ENCODE measurements around the gene CDC42.
A peak's percentile ranks its signal among the peaks of the same experiment; 100 is the strongest.
"Not testable (repeated sequence)": the region's sequence is repeated elsewhere in the genome, so short reads cannot be mapped to it uniquely, and the experiment has no call there.

CDC42 gene

GRCh38 chr1:22064751-22065402 is 12.4 kb downstream of the CDC42 start:
- DNase-seq (ENCODE audit: low read depth, low spot score): no peak
- no peak overlapping the region for H3K27ac ChIP-seq

- H3K27ac ChIP-seq: no peak overlapping the region
- DNase-seq (ENCODE audit: low read depth, low spot score): no peak
Observed at GRCh38 chr1:22071511-22071910, 19.0 kb downstream of the CDC42 start.

DNA sequence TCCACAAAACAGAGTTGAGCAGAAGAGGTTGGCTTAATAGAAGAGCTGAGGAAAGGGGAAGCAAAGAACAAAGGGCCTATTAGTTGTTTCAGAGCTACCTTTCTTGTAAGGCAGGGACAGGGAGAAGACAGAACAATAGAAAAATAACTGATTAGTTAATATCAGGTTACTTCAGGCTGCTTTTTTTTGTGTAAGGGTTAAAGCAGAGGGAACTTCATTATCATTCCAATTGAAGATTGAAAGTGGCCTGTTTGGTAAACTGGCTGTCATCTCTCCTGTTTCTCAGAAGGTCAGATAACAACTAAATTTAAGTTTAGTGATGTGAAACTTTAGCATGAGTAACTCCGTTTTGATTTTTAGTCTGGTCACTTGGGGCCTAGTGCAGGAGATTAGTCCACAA is 22.3 kb downstream of the CDC42 start:
- no peak for DNase-seq (ENCODE audit: low read depth, low spot score)
- peak overlapping the region; percentile 3 for H3K27ac ChIP-seq

GRCh38 chr1:22075718-22076117 is 23.2 kb downstream of the CDC42 start:
- H3K27ac ChIP-seq: peak overlapping the region; percentile 16
- DNase-seq (ENCODE audit: low read depth, low spot score): no peak

DNA sequence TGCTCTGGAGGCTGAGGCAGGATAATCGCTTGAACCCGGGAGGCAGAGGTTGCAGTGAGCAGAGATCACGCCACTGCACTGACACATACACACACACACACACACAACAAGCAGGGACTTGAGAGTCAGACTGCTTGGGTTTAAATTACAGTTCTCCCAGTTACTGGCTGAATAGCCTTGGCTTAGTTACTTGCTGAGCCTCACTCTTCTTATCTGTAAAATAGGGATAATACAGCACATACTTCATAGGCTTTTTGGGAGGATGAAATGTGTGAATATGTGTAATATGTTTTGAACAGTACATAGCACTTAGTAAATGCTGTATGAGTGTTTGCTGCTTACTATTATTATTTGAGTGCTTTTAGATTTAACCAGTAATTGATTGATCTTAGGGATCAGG is 23.8 kb downstream of the CDC42 start:
- no peak for DNase-seq (ENCODE audit: low read depth, low spot score)
- peak overlapping the region; percentile 16 for H3K27ac ChIP-seq

DNA sequence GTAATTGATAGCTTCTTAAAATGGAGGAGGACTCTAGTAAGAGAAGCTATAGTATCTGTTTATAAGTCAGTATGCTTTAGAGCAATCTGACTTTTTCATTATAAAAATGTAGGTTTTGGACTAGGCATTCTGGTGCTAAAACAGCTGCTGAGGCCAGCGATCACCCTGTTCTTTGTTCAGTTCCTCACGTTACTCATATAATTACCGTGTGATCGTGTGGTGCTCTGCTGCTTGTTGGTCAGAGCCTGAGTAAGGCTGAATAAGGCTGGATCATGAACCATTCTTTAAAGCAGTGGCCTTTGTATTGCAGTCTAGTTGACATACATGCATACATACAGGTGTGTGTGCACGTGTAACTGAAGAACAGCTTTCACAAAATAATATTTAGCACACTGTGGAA is 25.2 kb downstream of the CDC42 start:
- DNase-seq (ENCODE audit: low read depth, low spot score): no peak
- H3K27ac ChIP-seq: peak overlapping the region; percentile 0

DNA sequence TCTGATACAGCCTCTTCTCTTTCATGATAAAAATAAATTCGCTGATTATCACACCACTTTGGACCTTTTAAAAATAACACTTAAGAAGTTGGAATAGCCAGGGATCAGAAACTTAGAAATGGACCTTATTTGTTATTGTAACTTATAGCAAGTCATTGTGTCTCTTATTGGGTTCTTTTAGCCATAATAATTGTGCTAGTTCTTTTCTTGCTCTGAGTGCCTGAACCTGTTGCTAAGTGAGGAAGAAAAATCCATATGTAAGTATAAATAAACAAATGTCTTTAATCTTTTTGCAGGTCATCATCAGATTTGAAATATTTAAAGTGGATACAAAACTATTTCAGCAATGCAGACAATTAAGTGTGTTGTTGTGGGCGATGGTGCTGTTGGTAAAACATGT is 25.6 kb downstream of the CDC42 start:
- peak overlapping the region; percentile 0 for H3K27ac ChIP-seq

DNA sequence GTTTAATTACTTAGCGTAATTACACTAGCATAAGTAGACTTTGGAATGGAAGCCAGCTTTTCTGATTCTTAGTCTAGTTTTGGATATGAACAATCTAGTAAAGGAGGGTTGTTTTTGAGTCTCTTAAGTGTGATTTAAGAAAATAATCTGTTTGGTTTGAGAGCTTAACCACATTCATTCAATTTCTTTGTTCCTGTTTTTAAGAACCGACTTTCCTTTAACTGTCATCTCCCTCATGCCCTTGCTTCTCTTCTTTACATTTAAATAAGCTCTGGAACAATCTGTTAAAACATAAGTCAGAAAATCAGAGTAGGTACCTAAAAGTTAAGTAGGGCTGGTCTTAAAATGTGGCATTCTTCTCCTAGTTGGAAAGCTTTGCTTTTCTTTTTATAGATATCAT is 27.7 kb downstream of the CDC42 start:
- H3K27ac ChIP-seq: no peak overlapping the region

More for the DNA sequence above, 25.6 kb downstream of the CDC42 start:
- no peak for DNase-seq (ENCODE audit: low read depth, low spot score)

GRCh38 chr1:22088331-22088730 is 35.8 kb downstream of the CDC42 start:
- H3K27ac ChIP-seq: peak overlapping the region; percentile 39
- DNase-seq (ENCODE audit: low read depth, low spot score): no peak

More for the DNA sequence above, 27.7 kb downstream of the CDC42 start:
- no peak for DNase-seq (ENCODE audit: low read depth, low spot score)

- peak overlapping the region; percentile 39 for H3K27ac ChIP-seq
- no peak for DNase-seq (ENCODE audit: low read depth, low spot score)
Observed at GRCh38 chr1:22089134-22089571, 36.6 kb downstream of the CDC42 start.

DNA sequence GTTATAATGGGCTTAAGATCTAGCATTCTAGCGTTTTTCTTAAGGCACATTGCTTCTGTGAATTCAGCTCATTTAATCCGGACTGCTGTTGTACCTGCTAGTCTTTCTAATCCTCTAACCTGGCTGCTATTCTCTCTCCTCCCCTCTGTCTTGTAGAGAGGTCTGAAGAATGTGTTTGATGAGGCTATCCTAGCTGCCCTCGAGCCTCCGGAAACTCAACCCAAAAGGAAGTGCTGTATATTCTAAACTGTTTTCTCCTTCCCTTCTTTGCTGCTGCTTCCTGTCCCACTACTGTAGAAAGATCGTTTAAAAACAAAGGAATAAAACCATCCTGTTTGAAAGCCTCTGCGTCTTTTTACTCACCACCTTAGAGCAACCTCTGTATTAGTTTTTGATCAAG is 37.3 kb downstream of the CDC42 start:
- H3K27ac ChIP-seq: peak overlapping the region; percentile 39
- DNase-seq (ENCODE audit: low read depth, low spot score): no peak

GRCh38 chr1:22090867-22091266 is 38.4 kb downstream of the CDC42 start:
- no peak for DNase-seq (ENCODE audit: low read depth, low spot score)
- H3K27ac ChIP-seq: peak overlapping the region; percentile 39

- peak overlapping the region; percentile 30 for H3K27ac ChIP-seq
- not testable (repeated sequence) for DNase-seq (ENCODE audit: low read depth, low spot score)
Observed at GRCh38 chr1:22092026-22092768, 39.7 kb downstream of the CDC42 start.

- DNase-seq (ENCODE audit: low read depth, low spot score): no peak
- H3K27ac ChIP-seq: peak overlapping the region; percentile 30
Observed at GRCh38 chr1:22093513-22093912, 41.0 kb downstream of the CDC42 start.

GRCh38 chr1:22096036-22096435 is 43.5 kb downstream of the CDC42 start:
- no peak overlapping the region for H3K27ac ChIP-seq
- DNase-seq (ENCODE audit: low read depth, low spot score): no peak

DNA sequence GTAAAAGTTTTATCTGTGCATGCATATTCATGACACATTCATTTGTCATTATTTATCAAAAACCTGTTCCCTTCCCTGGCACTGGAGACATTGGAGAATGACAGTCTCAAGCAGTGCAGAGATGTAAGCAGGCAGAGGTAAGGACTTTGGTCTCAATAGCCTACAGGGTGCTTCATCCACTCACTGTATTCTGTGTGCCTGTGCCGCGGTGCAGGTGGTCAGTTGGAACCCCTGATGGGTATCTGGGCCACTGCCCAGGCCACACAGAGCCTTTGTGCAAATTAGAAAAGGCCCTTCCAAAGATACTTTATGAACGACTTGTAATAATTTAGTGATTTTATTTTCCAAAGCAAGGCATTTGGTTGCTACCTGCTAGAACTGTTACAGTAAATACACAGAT is 44.0 kb downstream of the CDC42 start:
- DNase-seq (ENCODE audit: low read depth, low spot score): no peak
- no peak overlapping the region for H3K27ac ChIP-seq

DNA sequence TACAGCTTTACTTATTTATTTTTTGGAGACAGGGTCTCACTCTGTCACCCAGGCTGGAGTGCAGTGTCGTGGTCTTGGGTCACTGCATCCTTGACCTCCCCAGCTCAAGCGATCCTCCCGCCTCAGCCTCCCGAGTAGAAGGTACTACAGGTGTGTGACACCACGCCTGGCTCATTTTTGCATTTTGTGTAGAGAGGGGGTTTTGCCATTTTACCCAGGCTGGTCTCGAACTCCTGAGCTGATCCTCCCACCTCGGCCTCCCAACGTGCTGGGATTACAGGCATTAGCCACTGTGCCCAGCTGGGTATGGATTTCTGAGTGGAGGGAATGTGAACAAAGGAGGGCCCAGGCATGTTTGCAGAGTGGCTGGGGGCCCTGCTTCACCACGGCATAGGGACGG is 46.2 kb downstream of the CDC42 start:
- no peak for DNase-seq (ENCODE audit: low read depth, low spot score)
- H3K27ac ChIP-seq: no peak overlapping the region

DNA sequence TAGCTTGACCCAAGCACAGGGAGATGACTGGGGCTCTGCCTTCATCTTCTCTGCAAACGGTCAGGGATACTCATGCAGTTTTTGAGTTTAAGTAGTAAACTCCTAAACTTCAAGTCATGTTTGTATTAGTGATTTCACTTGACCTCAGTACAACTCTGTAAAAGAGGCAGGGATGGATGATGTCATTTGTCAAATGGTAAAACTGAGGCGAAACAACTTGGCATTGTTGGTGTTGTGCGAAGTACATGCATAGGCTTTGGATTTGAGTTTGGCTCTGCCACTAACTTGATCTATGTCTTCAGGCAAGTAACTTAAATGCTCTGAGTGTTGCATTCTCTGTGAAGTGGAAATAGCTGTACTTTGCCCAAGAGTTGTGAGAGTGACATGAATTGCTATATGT is 47.7 kb downstream of the CDC42 start:
- no peak overlapping the region for H3K27ac ChIP-seq
- DNase-seq (ENCODE audit: low read depth, low spot score): no peak

DNA sequence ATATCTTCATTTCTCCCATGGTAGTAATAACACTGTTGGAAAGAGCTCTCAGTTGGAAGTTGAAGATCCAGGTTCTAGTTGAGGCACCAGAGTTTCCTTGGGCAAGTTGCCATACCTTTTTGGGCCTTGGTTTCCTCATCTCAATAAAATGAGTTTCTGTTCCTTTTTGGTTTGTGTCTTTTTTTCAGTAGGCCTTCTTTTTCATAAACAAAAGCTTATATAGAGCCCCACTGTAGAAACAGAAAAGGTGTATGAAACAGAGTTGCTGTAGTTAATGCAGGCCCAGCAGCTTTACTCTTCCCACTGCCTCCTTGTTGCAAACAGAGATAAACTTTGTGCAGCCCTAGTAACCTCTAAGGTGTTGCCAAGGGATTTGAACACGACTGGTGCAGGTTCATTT is 48.7 kb downstream of the CDC42 start:
- no peak overlapping the region for H3K27ac ChIP-seq
- DNase-seq (ENCODE audit: low read depth, low spot score): no peak

DNA sequence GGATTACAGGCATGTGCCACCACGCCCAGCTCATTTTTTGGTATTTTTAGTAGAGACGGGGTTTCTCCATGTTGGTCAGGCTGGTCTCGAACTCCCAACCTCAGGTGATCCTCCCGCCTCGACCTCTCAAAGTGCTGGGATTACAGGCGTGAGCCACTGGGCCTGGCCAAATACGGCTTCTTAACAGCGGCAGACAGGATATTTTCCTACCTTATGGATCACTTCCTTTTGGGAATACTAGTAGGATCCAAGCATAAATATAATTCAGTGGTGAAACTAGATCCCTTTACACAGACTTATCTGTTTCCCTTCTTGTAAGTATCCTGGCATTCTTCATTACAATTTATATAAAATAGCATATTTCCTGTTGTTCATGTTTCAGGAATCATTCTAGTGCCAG is 49.5 kb downstream of the CDC42 start:
- DNase-seq (ENCODE audit: low read depth, low spot score): no peak
- no peak overlapping the region for H3K27ac ChIP-seq

- no peak for DNase-seq (ENCODE audit: low read depth, low spot score)
- no peak overlapping the region for H3K27ac ChIP-seq
Observed at GRCh38 chr1:22102746-22103145, 50.2 kb downstream of the CDC42 start.

DNA sequence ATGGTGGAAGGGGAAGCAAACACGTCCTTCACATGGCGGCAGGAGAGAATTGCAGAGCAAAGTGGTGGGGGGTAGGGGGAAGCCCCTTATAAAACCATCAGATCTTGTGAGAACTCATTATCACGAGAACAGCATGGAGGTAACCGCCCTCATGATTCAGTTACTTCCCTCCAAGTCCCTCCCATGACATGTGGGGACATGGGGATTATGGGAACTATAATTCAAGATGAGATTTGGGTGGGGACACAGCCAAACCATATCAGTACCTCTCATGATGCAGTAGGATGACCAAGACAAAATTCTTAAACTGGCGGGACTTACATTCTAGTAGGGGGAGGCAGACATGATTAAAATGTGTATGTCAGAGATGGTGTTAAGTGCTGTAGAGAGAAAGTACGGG is 51.6 kb downstream of the CDC42 start:
- no peak for DNase-seq (ENCODE audit: low read depth, low spot score)
- no peak overlapping the region for H3K27ac ChIP-seq
